GM12878 (cell line): Measurements from ENCODE around the gene DBNL.

Experiments
- ATF2 ChIP-seq: IDR thresholded peaks from 2 replicates; pipeline ENCODE4 v1.6.1; 2012; ENCODE audit warnings: low read length, inconsistent platforms
- CTCF ChIP-seq, 3 experiments: IDR thresholded peaks in 2 of 3; conservative IDR thresholded peaks in 1 of 3; 2 replicates each; pipeline ENCODE4 v1.5.1; 2011; ENCODE audit warnings: low read depth in 3 of 3, low read length in 3 of 3, mild to moderate bottlenecking in 3 of 3, control low read depth in 2 of 3, moderate library complexity in 2 of 3, inconsistent platforms in 1 of 3, mixed read lengths in 1 of 3; ENCODE audit not compliant: control insufficient read depth in 2 of 3, insufficient read depth in 1 of 3; ENCODE audit errors: extremely low read depth in 1 of 3
- EZH2 ChIP-seq: IDR thresholded peaks from 2 replicates; pipeline ENCODE4 v1.6.1; 2012; ENCODE audit warnings: low read depth, mild to moderate bottlenecking, control low read depth, inconsistent platforms, low read length, borderline replicate concordance; ENCODE audit not compliant: control insufficient read depth
- GABPA ChIP-seq: IDR thresholded peaks from 2 replicates; pipeline ENCODE4 v1.6.1; 2014; ENCODE audit warnings: antibody characterized with exemption, low read depth, mild to moderate bottlenecking, inconsistent platforms
- JUNB ChIP-seq: IDR thresholded peaks from 2 replicates; pipeline ENCODE4 v1.6.1; 2016; ENCODE audit warnings: antibody characterized with exemption, mild to moderate bottlenecking
- MXI1 ChIP-seq: fragments of 150-350 bp; IDR thresholded peaks from 2 replicates; pipeline ENCODE4 v1.6.1; 2011; ENCODE audit warnings: low read depth, mild to moderate bottlenecking, inconsistent platforms, low read length, improper control_type of control experiment
- MYC ChIP-seq: IDR thresholded peaks from 2 replicates; pipeline ENCODE4 v1.6.1; 2011; ENCODE audit warnings: mild to moderate bottlenecking, low read length, moderate library complexity, inconsistent platforms; ENCODE audit not compliant: insufficient read depth, insufficient replicate concordance, insufficient read length, severe bottlenecking
- POLR2AphosphoS5 ChIP-seq: IDR thresholded peaks from 2 replicates; pipeline ENCODE4 v1.6.1; 2011; ENCODE audit warnings: mild to moderate bottlenecking, low read length, inconsistent platforms
- RAD21 ChIP-seq: IDR thresholded peaks from 2 replicates; pipeline ENCODE4 v1.6.1; 2011; ENCODE audit warnings: mild to moderate bottlenecking, low read depth, low read length, moderate library complexity; ENCODE audit not compliant: insufficient read depth
- REST ChIP-seq: IDR thresholded peaks from 2 replicates; pipeline ENCODE4 v1.6.1; 2012; ENCODE audit warnings: mild to moderate bottlenecking, low read depth, low read length
- SKIL ChIP-seq: fragments of 450-650 bp; IDR thresholded peaks from 2 replicates; pipeline ENCODE4 v1.6.1; 2017; ENCODE audit warnings: mild to moderate bottlenecking, low read depth, inconsistent platforms; ENCODE audit not compliant: poor library complexity, severe bottlenecking
- SMC3 ChIP-seq: IDR thresholded peaks from 2 replicates; pipeline ENCODE4 v1.6.1; 2011; ENCODE audit warnings: low read length, improper control_type of control experiment, borderline replicate concordance
- SP1 ChIP-seq: IDR thresholded peaks from one replicate; pipeline ENCODE4 v1.6.1; 2011; ENCODE audit warnings: low read depth, low read length
- SRF ChIP-seq, 2 experiments: IDR thresholded peaks; 2 replicates each; pipeline ENCODE4 v1.6.1; 2011; ENCODE audit warnings: low read depth in 2 of 2, low read length in 2 of 2, mild to moderate bottlenecking in 1 of 2, moderate library complexity in 1 of 2

GRCh38 chr7:44062180-44062902 is 17.8 kb downstream of the DBNL start:
- TF ChIP-seq CTCF (IDR thresholded peaks at IDR 0.05 in 2 of 3, conservative IDR thresholded peaks at IDR 0.05 in 1 of 3; ENCODE audit: control insufficient read depth in 2 of 3, extremely low read depth in 1 of 3, insufficient read depth in 1 of 3, low read depth in 3 of 3, low read length in 3 of 3): no peak
- no peak; the same call in 1 of the 2 replicates for TF ChIP-seq POLR2AphosphoS5
- TF ChIP-seq SKIL: no peak
- no peak for TF ChIP-seq REST
- TF ChIP-seq SP1: no peak
- TF ChIP-seq SMC3: no peak
- no peak for TF ChIP-seq MXI1
- no peak for TF ChIP-seq ATF2
- no peak for TF ChIP-seq RAD21
- TF ChIP-seq SRF (IDR thresholded peaks at IDR 0.05; ENCODE audit: low read depth in 2 of 2, low read length in 2 of 2): no peak
- TF ChIP-seq EZH2: no peak
- no peak for TF ChIP-seq JUNB
- no peak for TF ChIP-seq MYC
- no peak for TF ChIP-seq GABPA
